SIG-M5 treated with dmso at 0.1 percent for 504 hours (cell line): ENCODE data around the gene UBR4.
"Not testable (repeated sequence)": the region's sequence is repeated elsewhere in the genome, so short reads cannot be mapped to it uniquely, and the experiment has no call there.

Experiments
- DNase-seq: peaks from one replicate; lab custom pipeline; 2025; ENCODE audit not compliant: unreplicated experiment; lab: John Stamatoyannopoulos, UW

Gene UBR4

GRCh38 chr1:19191811-19192210, 18.3 kb downstream of the UBR4 start:
- DNase-seq: no peak

- DNase-seq: no peak
Measured at GRCh38 chr1:19190468-19190867, 19.6 kb downstream of the UBR4 start.

- DNase-seq: no peak
Measured at GRCh38 chr1:19189270-19189669, 20.8 kb downstream of the UBR4 start.

- no peak for DNase-seq
Measured at GRCh38 chr1:19187852-19188251, 22.2 kb downstream of the UBR4 start.

GRCh38 chr1:19186001-19186400, 24.1 kb downstream of the UBR4 start:
- no peak for DNase-seq

GRCh38 chr1:19182223-19182622, 27.8 kb downstream of the UBR4 start:
- no peak for DNase-seq

GRCh38 chr1:19180265-19180657, 29.8 kb downstream of the UBR4 start:
- not testable (repeated sequence) for DNase-seq

- no peak for DNase-seq
Measured at GRCh38 chr1:19179597-19180264, 30.3 kb downstream of the UBR4 start.

- DNase-seq: no peak
Measured at GRCh38 chr1:19178734-19179398, 31.2 kb downstream of the UBR4 start.

- no peak for DNase-seq
Measured at GRCh38 chr1:19177811-19178210, 32.3 kb downstream of the UBR4 start.

GRCh38 chr1:19169642-19170041, 40.4 kb downstream of the UBR4 start:
- no peak for DNase-seq

GRCh38 chr1:19167140-19167539, 42.9 kb downstream of the UBR4 start:
- no peak for DNase-seq

GRCh38 chr1:19166066-19166465, 44.0 kb downstream of the UBR4 start:
- DNase-seq: no peak

- DNase-seq: no peak
Measured at GRCh38 chr1:19165501-19165900, 44.6 kb downstream of the UBR4 start.

GRCh38 chr1:19164274-19165015, 45.6 kb downstream of the UBR4 start:
- DNase-seq: peak; percentile 12

- no peak for DNase-seq
Measured at GRCh38 chr1:19163261-19163660, 46.8 kb downstream of the UBR4 start.

GRCh38 chr1:19160831-19161230, 49.2 kb downstream of the UBR4 start:
- DNase-seq: no peak

- DNase-seq: no peak
Measured at GRCh38 chr1:19157653-19158052, 52.4 kb downstream of the UBR4 start.

- DNase-seq: no peak
Measured at GRCh38 chr1:19156676-19157075, 53.4 kb downstream of the UBR4 start.

- no peak for DNase-seq
Measured at GRCh38 chr1:19154876-19155275, 55.2 kb downstream of the UBR4 start.

- no peak for DNase-seq
Measured at GRCh38 chr1:19153169-19153568, 56.9 kb downstream of the UBR4 start.

GRCh38 chr1:19151537-19151936, 58.5 kb downstream of the UBR4 start:
- no peak for DNase-seq
